Measurements from ENCODE around the gene CNNM2. TPM values are rescaled to one million over a fixed set of nuclear protein-coding genes. Genes with fewer than 3 reads are reported as not detected.

CNNM2 gene
- total and polyA plus RNA-seq, 11 donors: 1.3 to 6.3 (median 3.4) TPM

- Histone ChIP-seq H3K4me1 (no peaks in the 10 kb centered on the region), H3K4me3 (no peak overlapping the region), H3K27me3 (no peaks in the 10 kb centered on the region), H3K27ac (no peak overlapping the region), H3K9me3 (no peaks in the 10 kb centered on the region), H3K36me3 (peaks cover 0 to 84% (median 52%) of the 10 kb centered on the region in 9 donors)
- 94 to 100% (median 97%) methylated on average over 1 of the region's 1 CpG for WGBS, 4 donors
- TF ChIP-seq, protein P1, sequence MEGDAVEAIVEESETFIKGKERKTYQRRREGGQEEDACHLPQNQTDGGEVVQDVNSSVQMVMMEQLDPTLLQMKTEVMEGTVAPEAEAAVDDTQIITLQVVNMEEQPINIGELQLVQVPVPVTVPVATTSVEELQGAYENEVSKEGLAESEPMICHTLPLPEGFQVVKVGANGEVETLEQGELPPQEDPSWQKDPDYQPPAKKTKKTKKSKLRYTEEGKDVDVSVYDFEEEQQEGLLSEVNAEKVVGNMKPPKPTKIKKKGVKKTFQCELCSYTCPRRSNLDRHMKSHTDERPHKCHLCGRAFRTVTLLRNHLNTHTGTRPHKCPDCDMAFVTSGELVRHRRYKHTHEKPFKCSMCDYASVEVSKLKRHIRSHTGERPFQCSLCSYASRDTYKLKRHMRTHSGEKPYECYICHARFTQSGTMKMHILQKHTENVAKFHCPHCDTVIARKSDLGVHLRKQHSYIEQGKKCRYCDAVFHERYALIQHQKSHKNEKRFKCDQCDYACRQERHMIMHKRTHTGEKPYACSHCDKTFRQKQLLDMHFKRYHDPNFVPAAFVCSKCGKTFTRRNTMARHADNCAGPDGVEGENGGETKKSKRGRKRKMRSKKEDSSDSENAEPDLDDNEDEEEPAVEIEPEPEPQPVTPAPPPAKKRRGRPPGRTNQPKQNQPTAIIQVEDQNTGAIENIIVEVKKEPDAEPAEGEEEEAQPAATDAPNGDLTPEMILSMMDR (IDR thresholded peaks at IDR 0.05): no peak
- TF ChIP-seq POLR2A (IDR thresholded peaks at IDR 0.05): no peak
- no peak for DNase-seq
- no peak for ATAC-seq
- intact Hi-C loops (cut with DNase I): loop anchor here in 1 of 10 donors (10.0 kb wide), 1 partner anchor 162 kb away; the partner anchor contains the start of gene RPEL1
Observed at GRCh38 chr10:103082683-103083082, 164.6 kb downstream of the CNNM2 start.

GRCh38 chr10:103083266-103083976 lies 165.3 kb downstream of the CNNM2 start:
- no peaks in the 10 kb centered on the region for H3K9me3 ChIP-seq
- no peak overlapping the region for H3K27ac ChIP-seq
- intact Hi-C loops (cut with DNase I): loop anchor here in 1 of 10 donors (10.0 kb wide), 1 partner anchor 161 kb away; the partner anchor contains the start of gene RPEL1
- ATAC-seq (no peak), DNase-seq (no peak)
- H3K4me3 ChIP-seq: no peak overlapping the region
- peaks cover 0 to 85% (median 52%) of the 10 kb centered on the region in 9 donors for H3K36me3 ChIP-seq
- no peaks in the 10 kb centered on the region for H3K27me3 ChIP-seq
- no peaks in the 10 kb centered on the region for H3K4me1 ChIP-seq
- WGBS, 4 donors: 94 to 100% (median 94%) methylated on average over 5 to 7 of the region's 7 CpGs
- TF ChIP-seq, protein P1 (IDR thresholded peaks at IDR 0.05): no peak
- no peak for TF ChIP-seq POLR2A (IDR thresholded peaks at IDR 0.05)

DNA sequence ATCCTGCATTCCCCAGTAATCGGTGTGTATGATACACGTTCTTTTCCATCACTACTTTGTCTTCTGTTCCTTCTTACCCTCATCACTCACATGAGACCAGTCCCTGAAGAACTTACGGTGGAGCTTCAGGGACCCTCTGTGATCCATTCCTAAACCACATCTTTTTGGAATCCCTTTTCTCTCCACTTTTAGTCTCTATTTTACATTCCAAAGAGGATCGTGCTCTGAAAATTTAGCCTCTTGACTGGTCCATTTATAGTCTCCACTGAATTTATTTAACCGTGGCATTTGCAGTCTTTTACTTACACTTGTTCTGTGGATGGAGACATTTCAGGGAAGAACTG lies 165.9 kb downstream of the CNNM2 start:
- 88 to 91% (median 89%) methylated on average over 5 of the region's 5 CpGs for WGBS, 4 donors
- no peak for DNase-seq
- no peak for TF ChIP-seq POLR2A (IDR thresholded peaks at IDR 0.05)
- TF ChIP-seq, protein P1 (IDR thresholded peaks at IDR 0.05): no peak
- intact Hi-C loops (cut with DNase I): loop anchor here in 1 of 10 donors (10.0 kb wide), 1 partner anchor 161 kb away; the partner anchor contains the start of gene RPEL1
- no peak overlapping the region for H3K27ac ChIP-seq
- ATAC-seq: no peak
- no peaks in the 10 kb centered on the region for H3K27me3 ChIP-seq
- H3K9me3 ChIP-seq: no peaks in the 10 kb centered on the region
- no peak overlapping the region for H3K4me3 ChIP-seq
- H3K36me3 ChIP-seq: peaks cover 1 to 90% (median 57%) of the 10 kb centered on the region in 9 donors
- no peaks in the 10 kb centered on the region for H3K4me1 ChIP-seq

- H3K36me3 ChIP-seq: peaks cover 5 to 97% (median 81%) of the 10 kb centered on the region in 9 donors
- H3K9me3 ChIP-seq: no peaks in the 10 kb centered on the region
- no peak for DNase-seq
- no peak overlapping the region for H3K4me3 ChIP-seq
- intact Hi-C loops (cut with DNase I): loop anchor here in 1 of 10 donors (10.0 kb wide), 1 partner anchor 159 kb away; the partner anchor contains the start of gene RPEL1
- no peak overlapping the region for H3K27ac ChIP-seq
- H3K27me3 ChIP-seq: no peaks in the 10 kb centered on the region
- TF ChIP-seq POLR2A (IDR thresholded peaks at IDR 0.05): no peak
- TF ChIP-seq, protein P1 (IDR thresholded peaks at IDR 0.05): no peak
- WGBS, 4 donors: 79 to 86% (median 84%) methylated on average over 2 of the region's 2 CpGs
- ATAC-seq: no peak
- H3K4me1 ChIP-seq: no peaks in the 10 kb centered on the region
Observed at GRCh38 chr10:103086261-103086660, 168.2 kb downstream of the CNNM2 start.

All from heart left ventricle (tissue), 16 donors.